Activated CD8-positive, alpha-beta memory T cell treated with anti-CD3 and anti-CD28 coated beads, Interleukin-2, amount 50 U/mL, for 24 hours (primary cell): ENCODE measurements around the gene SMARCA4.
"Not testable (repeated sequence)": the region's sequence is repeated elsewhere in the genome, so short reads cannot be mapped to it uniquely, and the experiment has no call there.

Source experiments
- DNase-seq: peaks from one replicate; pipeline ENCODE4 v3.0.0-alpha.2; 2020; ENCODE audit errors: extremely low read depth

SMARCA4 gene

GRCh38 chr19:11097367-11097766 lies 136.5 kb downstream of the SMARCA4 start:
- DNase-seq, result not testable (repeated sequence)

- no peak for DNase-seq
Observed at GRCh38 chr19:11098327-11098726, 137.5 kb downstream of the SMARCA4 start.

- DNase-seq, result no peak
Observed at GRCh38 chr19:11098861-11099260, 138.0 kb downstream of the SMARCA4 start.

- no peak for DNase-seq
Observed at GRCh38 chr19:11100049-11100448, 139.2 kb downstream of the SMARCA4 start.

DNA sequence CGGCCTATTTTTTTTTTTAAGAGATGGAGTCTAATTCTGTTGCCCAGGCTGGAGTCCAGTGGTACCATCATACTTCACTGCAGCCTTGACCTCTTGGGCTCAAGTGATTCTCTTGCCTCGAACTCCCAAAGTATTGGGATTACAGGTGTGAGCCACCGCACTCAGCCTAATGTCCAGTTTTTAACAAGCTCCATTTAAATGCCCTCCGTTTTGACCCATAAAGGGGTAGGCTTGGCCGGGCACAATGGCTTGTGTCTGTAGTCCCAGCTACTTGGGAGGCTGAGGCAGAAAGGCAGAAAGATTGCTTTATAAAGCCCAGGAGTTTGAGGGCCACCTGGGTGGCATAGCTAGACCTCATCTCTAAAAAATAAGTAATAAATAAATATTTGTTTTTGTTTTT lies 140.2 kb downstream of the SMARCA4 start:
- DNase-seq, result no peak

DNA sequence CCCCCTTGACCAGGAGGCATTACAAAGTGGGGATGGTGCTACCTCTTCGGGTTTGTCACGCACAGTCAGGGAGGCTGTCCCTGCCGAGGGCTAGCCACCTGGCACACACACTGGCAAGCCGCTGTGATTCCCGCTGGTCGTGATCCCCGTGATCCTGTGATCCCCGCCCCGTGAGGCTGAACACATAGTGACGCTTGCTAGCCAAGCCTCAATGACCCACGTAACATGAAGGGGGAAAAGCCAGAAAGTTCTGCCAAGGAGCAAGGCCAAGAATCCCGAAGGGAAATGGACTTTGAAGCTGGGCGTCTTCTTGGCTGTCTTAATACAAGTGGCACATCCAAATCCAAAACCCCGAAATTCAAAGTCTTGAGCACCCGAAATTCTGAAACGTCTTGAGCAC lies 142.1 kb downstream of the SMARCA4 start:
- no peak for DNase-seq

GRCh38 chr19:11103667-11104066 lies 142.8 kb downstream of the SMARCA4 start:
- not testable (repeated sequence) for DNase-seq

- DNase-seq, result no peak
Observed at GRCh38 chr19:11105014-11105636, 144.3 kb downstream of the SMARCA4 start.

- DNase-seq, result no peak
Observed at GRCh38 chr19:11106477-11106876, 145.6 kb downstream of the SMARCA4 start.

DNA sequence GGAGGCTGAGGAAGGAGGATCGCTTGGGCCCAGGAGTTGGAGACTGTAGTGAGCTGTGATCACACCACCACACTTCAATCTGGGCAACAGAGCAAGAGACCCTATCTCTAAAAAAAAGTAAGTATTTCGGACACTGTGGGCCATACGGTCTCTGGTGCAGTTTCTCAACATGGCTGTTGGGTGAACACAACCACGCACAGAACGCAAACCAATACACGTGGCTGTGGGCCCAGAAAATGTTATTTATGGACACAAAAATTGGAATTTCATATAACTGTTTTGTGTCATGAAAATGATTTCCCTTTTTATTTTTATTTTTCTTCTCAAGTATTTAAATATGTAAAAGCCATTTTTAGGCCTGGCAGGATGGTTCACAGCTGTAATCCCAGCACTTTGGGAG lies 147.9 kb downstream of the SMARCA4 start:
- DNase-seq, result no peak

DNA sequence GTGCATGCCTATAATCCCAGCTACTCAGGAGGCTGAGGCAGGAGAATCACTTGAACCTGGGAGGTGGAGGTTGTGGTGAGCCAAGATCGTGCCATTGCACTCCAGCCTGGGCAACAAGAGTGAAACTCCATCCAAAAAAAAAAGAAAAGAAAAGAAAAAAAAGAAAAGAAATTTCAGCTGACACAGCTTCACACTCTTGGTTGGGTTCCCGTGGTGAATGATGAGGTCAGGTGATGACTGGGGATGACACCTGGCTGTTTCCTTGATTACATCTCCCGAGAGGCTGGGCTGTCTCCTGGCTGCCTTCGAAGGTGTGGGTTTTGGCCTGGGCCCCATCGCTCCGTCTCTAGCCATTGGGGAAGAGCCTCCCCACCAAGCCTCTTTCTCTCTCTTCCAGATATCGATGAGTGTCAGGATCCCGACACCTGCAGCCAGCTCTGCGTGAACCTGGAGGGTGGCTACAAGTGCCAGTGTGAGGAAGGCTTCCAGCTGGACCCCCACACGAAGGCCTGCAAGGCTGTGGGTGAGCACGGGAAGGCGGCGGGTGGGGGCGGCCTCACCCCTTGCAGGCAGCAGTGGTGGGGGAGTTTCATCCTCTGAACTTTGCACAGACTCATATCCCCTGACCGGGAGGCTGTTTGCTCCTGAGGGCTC lies 150.4 kb downstream of the SMARCA4 start:
- no peak for DNase-seq

DNA sequence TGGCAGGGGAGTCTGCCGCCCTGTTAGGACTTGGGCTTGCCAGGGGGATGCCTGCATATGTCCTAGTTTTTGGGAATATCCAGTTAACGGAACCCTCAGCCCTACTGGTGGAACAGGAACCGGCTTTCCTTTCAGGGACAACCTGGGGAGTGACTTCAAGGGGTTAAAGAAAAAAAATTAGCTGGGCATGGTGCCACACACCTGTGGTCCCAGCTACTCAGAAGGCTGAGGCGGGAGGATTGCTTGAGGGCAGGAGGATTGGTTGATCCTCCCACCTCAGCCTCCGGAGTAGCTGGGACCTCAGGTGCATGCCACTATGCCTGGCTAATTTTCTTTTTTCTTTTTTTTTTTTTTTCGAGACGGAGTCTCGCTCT lies 150.9 kb downstream of the SMARCA4 start:
- no peak for DNase-seq
